HUES48 (cell line): ENCODE results near the gene PHC2.

ENCODE experiments used
- H3K27ac ChIP-seq: one replicate; pipeline ENCODE4 v1.7.0; 2013; ENCODE audit warnings: low read depth, low read length, inconsistent platforms
- H3K27me3 ChIP-seq: 2 replicates; pipeline ENCODE4 v1.6.1; 2013; ENCODE audit warnings: mild to moderate bottlenecking, low read length; ENCODE audit not compliant: control insufficient read depth, insufficient read depth
- H3K36me3 ChIP-seq: 2 replicates; pipeline ENCODE4 v1.6.1; 2013; ENCODE audit warnings: low read length; ENCODE audit not compliant: control insufficient read depth, insufficient read depth
- H3K4me1 ChIP-seq: 2 replicates; pipeline ENCODE4 v1.6.1; 2013; ENCODE audit warnings: mild to moderate bottlenecking, low read length; ENCODE audit not compliant: control insufficient read depth, insufficient read depth
- H3K4me3 ChIP-seq: 2 replicates; pipeline ENCODE4 v1.5.1; 2013; ENCODE audit warnings: mild to moderate bottlenecking, low read depth, low read length
- H3K9ac ChIP-seq: 2 replicates; pipeline ENCODE4 v1.6.1; 2013; ENCODE audit warnings: mild to moderate bottlenecking, low read depth, low read length, moderate library complexity
- H3K9me3 ChIP-seq: 2 replicates; pipeline ENCODE4 v1.6.1; 2013; ENCODE audit warnings: low read length; ENCODE audit not compliant: control insufficient read depth, insufficient read depth

The PHC2 gene

DNA sequence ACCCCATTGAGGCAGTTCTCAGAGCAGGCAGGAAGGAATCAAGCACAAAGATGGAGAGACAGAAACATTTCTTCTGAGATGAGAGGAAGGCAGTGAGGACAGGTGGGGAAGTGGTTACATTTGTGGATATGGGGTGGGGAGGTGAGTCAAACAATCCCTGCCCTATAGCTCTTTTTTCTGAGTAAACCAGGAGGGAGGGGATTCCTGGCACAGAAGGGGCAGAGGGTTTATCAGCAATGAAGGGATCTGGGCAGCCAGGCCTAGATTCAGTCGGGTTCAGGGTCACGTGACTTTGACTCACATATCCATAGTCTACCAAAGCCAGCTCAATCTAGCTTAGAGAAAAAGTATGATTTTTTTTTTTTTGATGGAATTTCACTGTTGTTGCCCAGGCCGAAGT lies 15.7 kb upstream of the PHC2 start:
- H3K9me3 ChIP-seq: no peaks in the 10 kb centered on the region
- H3K9ac ChIP-seq: no peak overlapping the region
- no peaks in the 10 kb centered on the region for H3K4me1 ChIP-seq
- no peak overlapping the region for H3K27ac ChIP-seq
- no peak overlapping the region for H3K4me3 ChIP-seq
- H3K36me3 ChIP-seq: no peaks in the 10 kb centered on the region
- no peaks in the 10 kb centered on the region for H3K27me3 ChIP-seq

GRCh38 chr1:33445108-33445507 lies 14.2 kb upstream of the PHC2 start:
- no peak overlapping the region for H3K4me3 ChIP-seq
- H3K9ac ChIP-seq: no peak overlapping the region
- H3K27ac ChIP-seq: no peak overlapping the region
- H3K27me3 ChIP-seq: no peaks in the 10 kb centered on the region
- H3K9me3 ChIP-seq: no peaks in the 10 kb centered on the region
- no peaks in the 10 kb centered on the region for H3K36me3 ChIP-seq
- no peaks in the 10 kb centered on the region for H3K4me1 ChIP-seq

DNA sequence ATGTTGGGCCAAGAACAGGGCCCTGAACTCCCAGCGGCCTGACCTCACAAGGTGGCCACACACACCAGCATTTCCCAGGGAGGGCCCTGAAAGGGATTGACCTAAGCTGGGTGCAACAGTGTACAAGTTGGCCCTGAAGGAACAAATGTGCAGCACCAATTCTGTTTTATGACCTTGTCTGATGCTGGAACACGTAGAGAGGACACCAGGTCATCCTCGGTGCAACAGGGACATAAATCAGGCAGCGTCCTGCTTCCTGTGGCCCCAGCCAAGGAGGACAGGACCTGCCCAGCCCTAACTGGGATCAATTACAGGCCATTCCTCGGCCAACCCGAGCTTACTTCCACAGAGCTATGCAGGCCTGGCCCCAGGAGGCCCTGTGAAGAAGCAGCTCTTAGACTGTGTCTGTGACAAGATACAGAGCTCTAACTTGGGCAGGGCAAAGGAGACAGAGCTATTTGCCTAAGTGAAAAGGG lies 12.8 kb upstream of the PHC2 start:
- H3K9me3 ChIP-seq: no peaks in the 10 kb centered on the region

GRCh38 chr1:33443080-33443704 lies 12.3 kb upstream of the PHC2 start:
- Histone ChIP-seq H3K36me3 (no peaks in the 10 kb centered on the region), H3K9ac (no peak overlapping the region), H3K9me3 (no peaks in the 10 kb centered on the region), H3K4me3 (no peak overlapping the region), H3K27ac (no peak overlapping the region), H3K27me3 (no peaks in the 10 kb centered on the region; the same call in 1 of the 2 replicates), H3K4me1 (peaks cover 5% of the 10 kb centered on the region; the same call in 1 of the 2 replicates)

More for the DNA sequence above, 12.8 kb upstream of the PHC2 start:
- H3K27ac ChIP-seq: no peak overlapping the region
- no peaks in the 10 kb centered on the region for H3K27me3 ChIP-seq
- no peak overlapping the region for H3K4me3 ChIP-seq
- no peak overlapping the region for H3K9ac ChIP-seq
- no peaks in the 10 kb centered on the region for H3K36me3 ChIP-seq
- H3K4me1 ChIP-seq: peaks cover 5% of the 10 kb centered on the region; the same call in 1 of the 2 replicates

DNA sequence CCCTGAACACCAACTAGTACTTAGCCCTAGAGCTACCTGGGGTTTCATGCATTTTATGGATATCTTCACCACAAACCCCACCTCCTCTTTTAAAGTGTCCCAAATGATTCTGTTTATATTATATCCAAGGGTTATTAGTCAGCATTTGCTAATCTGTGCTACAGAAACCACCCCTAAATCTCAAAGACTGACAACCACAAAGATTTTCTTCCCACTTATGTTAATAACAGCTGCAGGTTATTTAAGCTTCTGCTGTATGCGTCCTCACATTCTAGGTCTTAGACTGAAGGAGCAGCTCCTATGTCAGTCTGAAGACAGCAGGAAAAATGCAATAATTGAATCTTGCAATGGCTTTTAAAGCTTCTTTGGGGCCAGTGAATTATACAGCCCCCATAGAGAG lies 11.2 kb upstream of the PHC2 start:
- Histone ChIP-seq H3K36me3 (no peaks in the 10 kb centered on the region), H3K27me3 (no peaks in the 10 kb centered on the region; the same call in 1 of the 2 replicates), H3K9ac (no peak overlapping the region), H3K27ac (no peak overlapping the region), H3K4me3 (no peak overlapping the region), H3K4me1 (peaks cover 5% of the 10 kb centered on the region; the same call in 1 of the 2 replicates), H3K9me3 (no peaks in the 10 kb centered on the region)

DNA sequence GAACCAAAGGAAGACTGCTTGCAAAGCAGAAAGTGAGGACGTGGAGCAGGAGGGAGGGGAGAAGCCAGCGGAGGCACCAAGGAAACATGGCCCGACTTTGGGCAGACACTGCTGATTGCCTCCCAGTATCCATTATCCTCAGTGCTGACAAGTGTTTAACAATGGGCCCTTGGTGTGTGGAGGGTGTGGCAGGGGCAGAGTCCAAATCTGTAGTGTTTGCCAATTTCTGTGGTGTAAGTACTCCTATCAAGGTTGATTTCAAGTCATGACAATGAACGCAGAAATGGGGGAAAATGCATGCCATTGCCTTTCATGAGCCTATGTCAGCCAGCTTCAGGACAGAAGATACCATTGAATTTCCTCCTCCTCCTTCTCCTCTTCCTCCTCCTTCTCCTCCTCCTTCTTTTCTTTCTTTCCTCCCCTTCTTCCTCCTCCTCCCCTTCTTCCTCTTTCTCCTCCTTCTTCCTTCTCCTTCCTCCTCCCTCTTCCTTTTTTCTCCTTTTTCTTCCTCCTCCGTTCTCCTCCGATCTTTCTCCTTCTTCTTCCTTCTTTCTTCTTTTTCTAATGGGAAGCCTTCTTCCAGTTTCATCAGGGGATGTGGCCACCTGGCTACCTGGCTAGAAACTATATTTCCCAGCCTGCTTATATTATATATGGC lies 10.3 kb upstream of the PHC2 start:
- Histone ChIP-seq H3K9ac (no peak overlapping the region), H3K27ac (no peak overlapping the region), H3K36me3 (no peaks in the 10 kb centered on the region), H3K4me1 (peaks cover 5% of the 10 kb centered on the region; the same call in 1 of the 2 replicates), H3K4me3 (no peak overlapping the region), H3K27me3 (no peaks in the 10 kb centered on the region; the same call in 1 of the 2 replicates), H3K9me3 (no peaks in the 10 kb centered on the region)

- no peaks in the 10 kb centered on the region for H3K9me3 ChIP-seq
These were observed 8.8 kb upstream of the PHC2 start for GRCh38 chr1:33439662-33440061.

GRCh38 chr1:33438364-33439160 lies 7.7 kb upstream of the PHC2 start:
- H3K9ac ChIP-seq: no peak overlapping the region
- no peaks in the 10 kb centered on the region; the same call in 1 of the 2 replicates for H3K27me3 ChIP-seq
- H3K4me3 ChIP-seq: no peak overlapping the region
- H3K36me3 ChIP-seq: no peaks in the 10 kb centered on the region
- no peaks in the 10 kb centered on the region for H3K9me3 ChIP-seq
- peaks cover 5% of the 10 kb centered on the region for H3K4me1 ChIP-seq
- H3K27ac ChIP-seq: no peak overlapping the region

More at GRCh38 chr1:33439662-33440061, 8.8 kb upstream of the PHC2 start:
- Histone ChIP-seq H3K9ac (no peak overlapping the region), H3K36me3 (no peaks in the 10 kb centered on the region), H3K27ac (no peak overlapping the region), H3K27me3 (no peaks in the 10 kb centered on the region; the same call in 1 of the 2 replicates), H3K4me1 (peaks cover 5% of the 10 kb centered on the region), H3K4me3 (no peak overlapping the region)

DNA sequence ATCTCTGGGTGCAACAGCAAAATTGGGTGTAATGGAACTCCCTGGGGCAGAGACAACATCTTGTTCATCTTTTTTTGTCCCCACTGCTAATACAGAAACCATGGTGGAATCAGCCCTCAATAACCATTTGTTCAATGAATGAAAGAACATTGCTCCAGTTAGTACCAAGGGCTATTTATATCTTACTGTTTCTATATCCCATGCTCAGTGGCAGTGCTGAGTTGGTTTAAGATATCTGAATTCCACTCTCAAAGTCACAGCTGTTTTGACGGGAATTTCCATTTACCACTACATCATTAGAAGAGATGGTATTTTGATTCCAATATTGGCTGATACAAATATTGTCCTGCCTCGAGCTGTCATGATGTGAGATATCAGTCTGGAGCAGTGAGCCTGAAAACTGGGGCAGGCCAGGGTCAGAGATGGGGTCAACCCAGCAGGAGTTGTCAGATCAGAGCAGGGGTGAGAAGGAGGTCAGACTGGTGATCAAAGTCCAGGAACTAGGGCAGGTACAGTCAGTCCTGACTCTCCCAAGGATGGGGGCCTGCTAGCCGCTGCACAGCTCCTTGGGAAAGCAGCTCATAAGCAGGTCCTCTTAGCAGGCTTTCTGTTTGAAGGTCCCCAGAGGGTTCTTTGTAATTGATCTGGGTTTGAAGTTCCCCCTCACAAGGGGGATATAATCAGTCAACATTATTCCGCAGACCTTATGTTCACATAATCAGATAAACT lies 5.8 kb upstream of the PHC2 start:
- Histone ChIP-seq H3K36me3 (no peaks in the 10 kb centered on the region), H3K4me1 (peaks cover 5% of the 10 kb centered on the region), H3K27me3 (peaks cover 4% of the 10 kb centered on the region), H3K4me3 (no peak overlapping the region), H3K9ac (no peak overlapping the region), H3K27ac (no peak overlapping the region), H3K9me3 (no peaks in the 10 kb centered on the region)

GRCh38 chr1:33435096-33435820 lies 4.4 kb upstream of the PHC2 start:
- Histone ChIP-seq H3K36me3 (no peaks in the 10 kb centered on the region), H3K4me3 (no peak overlapping the region), H3K9ac (no peak overlapping the region), H3K9me3 (no peaks in the 10 kb centered on the region), H3K27ac (no peak overlapping the region), H3K27me3 (peaks cover 11% of the 10 kb centered on the region), H3K4me1 (peaks cover 5% of the 10 kb centered on the region)
